Measurements from ENCODE around the gene HMOX2. TPM values are rescaled to one million over a fixed set of nuclear protein-coding genes. Genes with fewer than 3 reads are reported as not detected.

The HMOX2 gene
- total RNA-seq, 1 experiment from 2014 or later = 36.7 TPM

DNA sequence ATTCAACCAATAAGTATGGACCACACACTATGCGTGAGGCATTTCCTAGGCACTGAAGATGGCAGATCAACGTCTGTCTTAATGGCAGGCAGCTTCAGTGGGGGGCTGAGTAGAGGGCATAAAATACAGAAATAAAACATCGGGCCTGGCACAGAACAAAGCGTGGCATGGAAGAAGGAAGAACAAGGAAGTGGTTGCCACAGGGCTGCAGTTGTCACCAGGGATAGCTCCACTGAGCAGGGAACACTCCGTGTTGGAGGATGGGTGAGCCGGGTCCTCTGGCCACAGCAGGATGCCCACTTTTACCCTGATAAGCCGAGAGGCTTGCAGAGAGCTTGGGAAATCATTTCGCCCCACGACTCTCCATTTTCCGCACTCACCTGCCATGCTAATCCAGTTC lies 56.0 kb downstream of the HMOX2 start:
- intact Hi-C loops (cut with micrococcal nuclease; ENCODE audit: unreplicated experiment) = no loop called here
- Mint-ChIP-seq H3K4me3 (ENCODE audit: unreplicated experiment) (no peak overlapping the region), H3K27me3 (ENCODE audit: insufficient read depth, unreplicated experiment) (no peaks in the 10 kb centered on the region), H3K27ac (ENCODE audit: unreplicated experiment) (no peak overlapping the region), H3K4me1 (ENCODE audit: low read depth, unreplicated experiment) (no peaks in the 10 kb centered on the region), H3K36me3 (ENCODE audit: insufficient read depth, unreplicated experiment) (peaks cover 15% of the 10 kb centered on the region), H3K9me3 (ENCODE audit: unreplicated experiment) (no peaks in the 10 kb centered on the region)
- ChIA-PET CTCF (interaction anchor here (0.5 kb wide), 1 partner anchor 283 kb away, joined by 3 read pairs; no protein-coding TSS in a partner anchor), POLR2A (no interaction called here)
- no peaks in the 10 kb centered on the region; the same call in 1 of the 2 replicates for H3K36me3 ChIP-seq (ENCODE audit: control insufficient read depth, insufficient read depth, low read length)
- no peaks in the 10 kb centered on the region for H3K9me3 ChIP-seq
- no TSS peak for BruUV-seq (replicated peaks)
- no peak overlapping the region for H3K4me3 ChIP-seq (ENCODE audit: low read depth, low read length)
- TF ChIP-seq, protein P1, sequence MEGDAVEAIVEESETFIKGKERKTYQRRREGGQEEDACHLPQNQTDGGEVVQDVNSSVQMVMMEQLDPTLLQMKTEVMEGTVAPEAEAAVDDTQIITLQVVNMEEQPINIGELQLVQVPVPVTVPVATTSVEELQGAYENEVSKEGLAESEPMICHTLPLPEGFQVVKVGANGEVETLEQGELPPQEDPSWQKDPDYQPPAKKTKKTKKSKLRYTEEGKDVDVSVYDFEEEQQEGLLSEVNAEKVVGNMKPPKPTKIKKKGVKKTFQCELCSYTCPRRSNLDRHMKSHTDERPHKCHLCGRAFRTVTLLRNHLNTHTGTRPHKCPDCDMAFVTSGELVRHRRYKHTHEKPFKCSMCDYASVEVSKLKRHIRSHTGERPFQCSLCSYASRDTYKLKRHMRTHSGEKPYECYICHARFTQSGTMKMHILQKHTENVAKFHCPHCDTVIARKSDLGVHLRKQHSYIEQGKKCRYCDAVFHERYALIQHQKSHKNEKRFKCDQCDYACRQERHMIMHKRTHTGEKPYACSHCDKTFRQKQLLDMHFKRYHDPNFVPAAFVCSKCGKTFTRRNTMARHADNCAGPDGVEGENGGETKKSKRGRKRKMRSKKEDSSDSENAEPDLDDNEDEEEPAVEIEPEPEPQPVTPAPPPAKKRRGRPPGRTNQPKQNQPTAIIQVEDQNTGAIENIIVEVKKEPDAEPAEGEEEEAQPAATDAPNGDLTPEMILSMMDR (IDR thresholded peaks at IDR 0.05; ENCODE audit: insufficient read depth in 1 of 2, low read depth in 1 of 2, low read length in 1 of 2, severe bottlenecking in 1 of 2, unreplicated experiment in 1 of 2) = no peak
- no peak for DNase-seq
- H3K4me1 ChIP-seq = peaks cover 5% of the 10 kb centered on the region
- H3K27me3 ChIP-seq (replicated peaks; ENCODE audit: control insufficient read depth, insufficient read depth, low read length) = no peaks in the 10 kb centered on the region

DNA sequence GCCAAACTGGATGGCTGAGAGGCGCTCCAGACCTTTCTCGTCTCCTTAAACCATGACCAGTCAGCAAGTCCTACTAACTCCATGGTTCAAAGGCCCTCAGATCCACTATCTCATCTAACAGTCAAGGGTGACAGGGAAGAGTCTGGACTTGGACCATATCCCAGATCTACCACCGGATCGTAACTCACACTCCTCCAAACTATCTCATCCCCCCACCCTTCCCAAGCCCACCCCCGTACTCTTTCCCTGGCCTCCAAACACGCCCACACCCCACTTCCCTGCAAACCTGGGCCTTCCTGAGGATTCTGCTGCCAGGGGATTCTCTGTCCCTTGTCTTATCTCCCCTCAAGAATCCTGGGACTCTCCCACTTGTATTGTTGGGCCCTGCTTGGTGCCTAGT lies 57.3 kb downstream of the HMOX2 start:
- BruUV-seq (replicated peaks) = no TSS peak
- TF ChIP-seq, protein P1 (IDR thresholded peaks at IDR 0.05; ENCODE audit: insufficient read depth in 1 of 2, low read depth in 1 of 2, low read length in 1 of 2, severe bottlenecking in 1 of 2, unreplicated experiment in 1 of 2) = no peak
- peaks cover 26% of the 10 kb centered on the region for H3K36me3 Mint-ChIP-seq (ENCODE audit: insufficient read depth, unreplicated experiment)
- H3K4me1 ChIP-seq = peaks cover 6% of the 10 kb centered on the region
- no peaks in the 10 kb centered on the region for H3K9me3 Mint-ChIP-seq (ENCODE audit: unreplicated experiment)
- H3K27me3 ChIP-seq (replicated peaks; ENCODE audit: control insufficient read depth, insufficient read depth, low read length) = no peaks in the 10 kb centered on the region
- intact Hi-C loops (cut with micrococcal nuclease; ENCODE audit: unreplicated experiment) = no loop called here
- no peaks in the 10 kb centered on the region for H3K4me1 Mint-ChIP-seq (ENCODE audit: low read depth, unreplicated experiment)
- no peak overlapping the region for H3K27ac Mint-ChIP-seq (ENCODE audit: unreplicated experiment)
- no peaks in the 10 kb centered on the region for H3K9me3 ChIP-seq
- DNase-seq = no peak
- no peak overlapping the region for H3K4me3 Mint-ChIP-seq (ENCODE audit: unreplicated experiment)
- ChIA-PET POLR2A (no interaction called here), CTCF (no interaction called here)
- H3K4me3 ChIP-seq (ENCODE audit: low read depth, low read length) = no peak overlapping the region
- no peaks in the 10 kb centered on the region; the same call in 1 of the 2 replicates for H3K36me3 ChIP-seq (ENCODE audit: control insufficient read depth, insufficient read depth, low read length)
- H3K27me3 Mint-ChIP-seq (ENCODE audit: insufficient read depth, unreplicated experiment) = no peaks in the 10 kb centered on the region

DNA sequence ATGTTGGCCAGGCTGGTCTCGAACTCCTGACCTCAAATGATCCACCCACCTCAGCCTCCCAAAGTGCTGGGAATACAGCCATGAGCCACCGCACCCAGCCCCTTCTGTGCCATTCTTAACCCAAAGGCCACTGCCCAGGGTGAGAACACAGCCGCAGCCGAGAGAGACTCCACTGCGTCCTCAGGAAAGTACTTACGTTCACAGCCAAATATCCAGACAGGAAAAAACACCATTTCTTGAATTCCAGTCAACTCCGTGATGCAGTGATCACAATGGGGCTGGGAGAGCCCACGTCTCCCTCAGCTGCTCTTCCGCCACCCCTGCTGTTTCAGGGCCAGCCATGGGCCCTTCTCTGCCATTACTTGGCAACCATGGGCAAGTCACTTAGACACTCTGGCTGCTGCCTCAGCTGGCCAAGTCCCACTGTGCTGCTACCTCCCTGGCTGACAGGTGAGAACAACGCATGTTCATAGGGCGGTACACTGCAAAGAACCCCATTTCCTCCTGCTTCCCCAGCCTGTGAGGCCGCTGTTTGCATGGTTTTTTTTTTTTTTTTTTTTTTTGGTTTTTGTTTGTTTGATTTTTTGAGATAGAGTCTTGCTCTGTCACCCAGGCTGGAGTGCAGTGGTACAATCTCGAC lies 58.1 kb downstream of the HMOX2 start:
- POLR2A ChIA-PET = no interaction called here
- CTCF ChIA-PET = interaction anchor here (0.7 kb wide), 2 partner anchors 24 to 182 kb away, joined by 3 to 5 read pairs; no protein-coding TSS in a partner anchor
- H3K4me3 Mint-ChIP-seq (ENCODE audit: unreplicated experiment) = no peak overlapping the region

More for the DNA sequence above, 58.1 kb downstream of the HMOX2 start:
- Histone ChIP-seq H3K4me1 (peaks cover 6% of the 10 kb centered on the region), H3K4me3 (ENCODE audit: low read depth, low read length) (no peak overlapping the region), H3K9me3 (no peaks in the 10 kb centered on the region), H3K36me3 (ENCODE audit: control insufficient read depth, insufficient read depth, low read length) (no peaks in the 10 kb centered on the region; the same call in 1 of the 2 replicates), H3K27me3 (replicated peaks; ENCODE audit: control insufficient read depth, insufficient read depth, low read length) (no peaks in the 10 kb centered on the region)
- no peak overlapping the region for H3K27ac Mint-ChIP-seq (ENCODE audit: unreplicated experiment)
- no peaks in the 10 kb centered on the region for H3K4me1 Mint-ChIP-seq (ENCODE audit: low read depth, unreplicated experiment)
- DNase-seq = no peak
- TF ChIP-seq, protein P1 (IDR thresholded peaks at IDR 0.05; ENCODE audit: insufficient read depth in 1 of 2, low read depth in 1 of 2, low read length in 1 of 2, severe bottlenecking in 1 of 2, unreplicated experiment in 1 of 2) = no peak
- no peaks in the 10 kb centered on the region for H3K9me3 Mint-ChIP-seq (ENCODE audit: unreplicated experiment)
- H3K36me3 Mint-ChIP-seq (ENCODE audit: insufficient read depth, unreplicated experiment) = peaks cover 34% of the 10 kb centered on the region
- intact Hi-C loops (cut with micrococcal nuclease; ENCODE audit: unreplicated experiment) = no loop called here
- H3K27me3 Mint-ChIP-seq (ENCODE audit: insufficient read depth, unreplicated experiment) = no peaks in the 10 kb centered on the region
- no TSS peak for BruUV-seq (replicated peaks)

Data from Caco-2 (cell line).